ENCODE measurements around the gene SEMA3A.

Gene SEMA3A

DNA sequence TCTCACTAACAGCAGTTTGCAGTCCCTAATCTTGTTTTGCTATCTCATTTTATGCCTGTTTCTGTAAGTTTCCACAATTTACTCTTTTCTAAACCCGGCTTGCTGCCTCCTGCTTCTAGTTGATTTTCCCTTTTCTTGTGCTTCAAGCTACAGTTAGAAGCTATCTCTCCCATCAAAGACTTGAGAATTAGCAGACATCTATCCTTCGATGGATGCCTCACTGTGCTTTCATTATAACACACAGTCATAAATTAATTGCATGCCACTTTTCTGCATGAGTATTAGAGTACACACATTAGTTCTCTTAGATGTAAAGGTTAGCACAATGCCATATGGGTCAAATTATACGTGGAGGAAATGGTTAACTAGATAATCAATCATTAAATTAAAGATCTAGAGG lies 48.7 kb downstream of the SEMA3A start:
- no peak overlapping the region for H3K4me3 ChIP-seq (ENCODE audit: low read length)
- TF ChIP-seq, protein P1, sequence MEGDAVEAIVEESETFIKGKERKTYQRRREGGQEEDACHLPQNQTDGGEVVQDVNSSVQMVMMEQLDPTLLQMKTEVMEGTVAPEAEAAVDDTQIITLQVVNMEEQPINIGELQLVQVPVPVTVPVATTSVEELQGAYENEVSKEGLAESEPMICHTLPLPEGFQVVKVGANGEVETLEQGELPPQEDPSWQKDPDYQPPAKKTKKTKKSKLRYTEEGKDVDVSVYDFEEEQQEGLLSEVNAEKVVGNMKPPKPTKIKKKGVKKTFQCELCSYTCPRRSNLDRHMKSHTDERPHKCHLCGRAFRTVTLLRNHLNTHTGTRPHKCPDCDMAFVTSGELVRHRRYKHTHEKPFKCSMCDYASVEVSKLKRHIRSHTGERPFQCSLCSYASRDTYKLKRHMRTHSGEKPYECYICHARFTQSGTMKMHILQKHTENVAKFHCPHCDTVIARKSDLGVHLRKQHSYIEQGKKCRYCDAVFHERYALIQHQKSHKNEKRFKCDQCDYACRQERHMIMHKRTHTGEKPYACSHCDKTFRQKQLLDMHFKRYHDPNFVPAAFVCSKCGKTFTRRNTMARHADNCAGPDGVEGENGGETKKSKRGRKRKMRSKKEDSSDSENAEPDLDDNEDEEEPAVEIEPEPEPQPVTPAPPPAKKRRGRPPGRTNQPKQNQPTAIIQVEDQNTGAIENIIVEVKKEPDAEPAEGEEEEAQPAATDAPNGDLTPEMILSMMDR (conservative IDR thresholded peaks at IDR 0.05; ENCODE audit: low read depth, low read length) = no peak
- no peak for DNase-seq (ENCODE audit: low read depth)

GRCh38 chr7:84144935-84145334 lies 49.7 kb downstream of the SEMA3A start:
- TF ChIP-seq, protein P1 (conservative IDR thresholded peaks at IDR 0.05; ENCODE audit: low read depth, low read length) = no peak
- DNase-seq (ENCODE audit: low read depth) = no peak
- no peak overlapping the region for H3K4me3 ChIP-seq (ENCODE audit: low read length)

GRCh38 chr7:84144480-84144879 lies 50.1 kb downstream of the SEMA3A start:
- no peak for DNase-seq (ENCODE audit: low read depth)
- TF ChIP-seq, protein P1 (conservative IDR thresholded peaks at IDR 0.05; ENCODE audit: low read depth, low read length) = no peak
- no peak overlapping the region for H3K4me3 ChIP-seq (ENCODE audit: low read length)

GRCh38 chr7:84142726-84143125 lies 51.9 kb downstream of the SEMA3A start:
- no peak for DNase-seq (ENCODE audit: low read depth)
- no peak overlapping the region for H3K4me3 ChIP-seq (ENCODE audit: low read length)
- TF ChIP-seq, protein P1 (conservative IDR thresholded peaks at IDR 0.05; ENCODE audit: low read depth, low read length) = no peak

DNA sequence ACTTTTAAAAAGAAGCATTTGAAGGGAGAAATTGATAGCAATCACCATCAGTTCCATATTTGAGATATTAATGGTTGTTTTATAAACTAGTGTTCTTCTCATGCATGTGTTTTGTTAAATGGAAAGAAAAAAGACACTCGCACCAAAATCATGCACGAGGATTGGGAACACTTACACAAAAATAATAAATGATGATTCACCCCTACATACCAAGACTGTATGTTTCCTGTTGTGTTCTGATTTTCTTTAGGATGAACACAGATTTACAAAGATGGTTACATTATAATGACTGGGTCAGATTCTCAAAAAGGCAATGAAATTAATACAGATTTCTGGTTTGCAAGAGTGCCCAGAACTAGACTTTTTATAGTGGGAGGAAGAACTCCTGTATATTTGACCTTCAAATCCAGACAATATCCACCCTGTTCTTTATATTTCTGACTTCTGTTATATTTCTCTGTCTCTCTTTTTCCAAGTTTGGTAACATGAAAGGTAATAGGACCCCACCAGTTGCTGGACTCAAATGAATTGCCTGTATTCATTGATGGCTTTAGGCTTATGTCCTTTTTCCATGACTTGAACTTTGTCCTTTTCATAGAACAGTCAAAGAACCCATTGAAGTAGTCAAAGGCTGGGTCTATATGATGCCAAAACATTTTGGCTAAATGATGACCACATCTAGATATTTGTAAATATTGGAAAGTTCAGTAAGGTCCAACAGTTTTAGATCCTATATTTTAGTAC lies 54.4 kb downstream of the SEMA3A start:
- no peak overlapping the region for H3K4me3 ChIP-seq (ENCODE audit: low read length)
- DNase-seq (ENCODE audit: low read depth) = no peak
- TF ChIP-seq, protein P1 (conservative IDR thresholded peaks at IDR 0.05; ENCODE audit: low read depth, low read length) = no peak

DNA sequence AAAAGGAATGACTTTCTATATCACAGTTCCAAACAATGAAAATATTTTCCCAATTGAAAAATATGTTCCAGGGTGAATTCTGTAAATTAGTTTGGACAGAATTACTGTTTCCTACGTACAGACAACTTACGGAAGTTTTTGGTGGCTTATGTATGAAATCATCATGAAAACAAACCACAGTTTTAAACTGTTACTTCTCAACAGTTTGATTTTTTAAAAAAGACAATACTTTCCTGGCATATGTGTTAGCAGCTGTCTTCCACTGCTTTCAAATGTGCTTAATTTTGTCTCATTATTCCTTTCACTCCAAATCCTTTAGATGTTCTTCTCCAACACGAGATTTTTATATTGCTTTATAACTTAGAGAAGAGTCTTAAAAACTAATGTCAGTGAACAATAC lies 56.2 kb downstream of the SEMA3A start:
- DNase-seq (ENCODE audit: low read depth) = no peak
- no peak overlapping the region for H3K4me3 ChIP-seq (ENCODE audit: low read length)
- TF ChIP-seq, protein P1 (conservative IDR thresholded peaks at IDR 0.05; ENCODE audit: low read depth, low read length) = no peak

- TF ChIP-seq, protein P1 (conservative IDR thresholded peaks at IDR 0.05; ENCODE audit: low read depth, low read length) = no peak
- H3K4me3 ChIP-seq (ENCODE audit: low read length) = no peak overlapping the region
- DNase-seq (ENCODE audit: low read depth) = no peak
Measured at GRCh38 chr7:84137812-84138211, 56.8 kb downstream of the SEMA3A start.

All from retinal pigment epithelial cell (primary cell).